IMR-90 (cell line): ENCODE measurements around the gene LYZL1.

ENCODE experiments used
- BHLHE40 ChIP-seq: fragments of 150-350 bp; IDR thresholded peaks from 2 replicates; pipeline ENCODE4 v1.6.1; 2016; ENCODE audit warnings: mild to moderate bottlenecking, low read depth, low read length
- CEBPB ChIP-seq: IDR thresholded peaks from 2 replicates; pipeline ENCODE4 v1.6.1; 2012; ENCODE audit warnings: low read depth, low read length, improper control_type of control experiment
- CTCF ChIP-seq: conservative IDR thresholded peaks from 2 replicates; pipeline ENCODE4 v1.5.1; 2012; ENCODE audit warnings: mild to moderate bottlenecking, low read depth, low read length, improper control_type of control experiment
- ELK1 ChIP-seq: fragments of 150-350 bp; IDR thresholded peaks from 2 replicates; pipeline ENCODE4 v1.6.1; 2016; ENCODE audit warnings: low read depth, mild to moderate bottlenecking, low read length, moderate library complexity, borderline replicate concordance
- FOS ChIP-seq: fragments of 150-350 bp; IDR thresholded peaks from 2 replicates; pipeline ENCODE4 v1.6.1; 2016; ENCODE audit warnings: low read depth, low read length
- MAFK ChIP-seq: IDR thresholded peaks from 2 replicates; pipeline ENCODE4 v1.6.1; 2012; ENCODE audit warnings: low read depth, low read length, improper control_type of control experiment
- MXI1 ChIP-seq: IDR thresholded peaks from 2 replicates; pipeline ENCODE4 v1.6.1; 2012; ENCODE audit warnings: low read depth, mild to moderate bottlenecking, low read length, moderate library complexity, borderline replicate concordance
- POLR2A ChIP-seq: IDR thresholded peaks from 2 replicates; pipeline ENCODE4 v1.6.1; 2012; ENCODE audit warnings: mild to moderate bottlenecking, low read depth, low read length
- RAD21 ChIP-seq: IDR thresholded peaks from 2 replicates; pipeline ENCODE4 v1.6.1; 2012; ENCODE audit warnings: low read length, improper control_type of control experiment
- RCOR1 ChIP-seq: IDR thresholded peaks from 2 replicates; pipeline ENCODE4 v1.6.1; 2012; ENCODE audit warnings: mild to moderate bottlenecking, low read length, improper control_type of control experiment; ENCODE audit not compliant: insufficient replicate concordance
- RFX5 ChIP-seq: IDR thresholded peaks from 2 replicates; pipeline ENCODE4 v1.8.0; 2012; ENCODE audit warnings: low read depth, mild to moderate bottlenecking, low read length, moderate library complexity
- SMC3 ChIP-seq: fragments of 150-350 bp; IDR thresholded peaks from 2 replicates; pipeline ENCODE4 v1.6.1; 2016; ENCODE audit warnings: low read depth, mild to moderate bottlenecking, antibody characterized with exemption, low read length, moderate library complexity
- USF2 ChIP-seq: fragments of 150-350 bp; IDR thresholded peaks from 2 replicates; pipeline ENCODE4 v1.6.1; 2017; ENCODE audit warnings: mild to moderate bottlenecking, antibody characterized with exemption, low read length, low read depth

- no peak for TF ChIP-seq CTCF
- no peak for TF ChIP-seq RFX5
- TF ChIP-seq SMC3 = no peak
- no peak for TF ChIP-seq POLR2A
- TF ChIP-seq FOS = no peak
- no peak for TF ChIP-seq MXI1
- TF ChIP-seq ELK1 = no peak
- TF ChIP-seq USF2 = no peak
- no peak for TF ChIP-seq BHLHE40
- no peak for TF ChIP-seq CEBPB
- TF ChIP-seq RCOR1 = no peak
- no peak for TF ChIP-seq MAFK
- TF ChIP-seq RAD21 = no peak
These were observed 32.9 kb upstream of the LYZL1 start for GRCh38 chr10:29256019-29256418.
